Astrocyte (in vitro differentiated cells and primary cell): Measurements from ENCODE around the gene ATOSB. TPM values are rescaled to one million over a fixed set of nuclear protein-coding genes. Genes with fewer than 3 reads are reported as not detected.
A peak's percentile ranks its signal among the peaks of the same experiment; 100 is the strongest.

Experiments used
- DNase-seq: peaks from one replicate; pipeline ENCODE4 v3.0.0-alpha.2; 2010; ENCODE audit warnings: low read depth
- FAIRE-seq: peaks from 2 replicates; lab custom pipeline; 2011; peaks lifted over from hg19 to GRCh38; lab: Jason Lieb, UNC
- H2AFZ ChIP-seq: 2 replicates; pipeline ENCODE4 v1.6.0; 2012; ENCODE audit warnings: low read depth, low read length, inconsistent platforms
- H3K27ac ChIP-seq: 2 replicates; pipeline ENCODE4 v1.5.1; 2011; ENCODE audit warnings: low read depth, low read length, inconsistent platforms
- H3K27me3 ChIP-seq: 2 replicates; pipeline ENCODE4 v1.6.0; 2011; ENCODE audit warnings: low read length, inconsistent platforms; ENCODE audit not compliant: insufficient read depth
- H3K36me3 ChIP-seq: 2 replicates; pipeline ENCODE4 v1.5.1; 2011; ENCODE audit warnings: low read length, inconsistent platforms; ENCODE audit not compliant: insufficient read depth
- H3K4me1 ChIP-seq: 2 replicates; pipeline ENCODE4 v1.5.1; 2011; ENCODE audit warnings: low read length, inconsistent platforms; ENCODE audit not compliant: insufficient read depth
- H3K4me2 ChIP-seq: 2 replicates; pipeline ENCODE4 v1.6.0; 2012; ENCODE audit warnings: low read length, inconsistent platforms
- H3K4me3 ChIP-seq: 2 replicates; pipeline ENCODE4 v1.5.1; 2011; ENCODE audit warnings: low read depth, mild to moderate bottlenecking, low read length, inconsistent platforms; ENCODE audit not compliant: insufficient read depth
- H3K79me2 ChIP-seq: 2 replicates; pipeline ENCODE4 v1.6.0; 2012; ENCODE audit warnings: mild to moderate bottlenecking, low read length, inconsistent platforms; ENCODE audit not compliant: insufficient read depth
- H3K9ac ChIP-seq: 2 replicates; pipeline ENCODE4 v1.6.0; 2012; ENCODE audit warnings: mild to moderate bottlenecking, low read length, inconsistent platforms
- H3K9me3 ChIP-seq: 2 replicates; pipeline ENCODE4 v1.5.1; 2012; ENCODE audit warnings: low read depth, mild to moderate bottlenecking, low read length, inconsistent platforms; ENCODE audit not compliant: insufficient read depth
- H4K20me1 ChIP-seq: 2 replicates; pipeline ENCODE4 v1.6.0; 2012; ENCODE audit warnings: low read length, inconsistent platforms; ENCODE audit not compliant: insufficient read depth
- H3K27ac Mint-ChIP-seq: one replicate; pipeline ENCODE4 v1.8.0; 2021; ENCODE audit warnings: mild to moderate bottlenecking, mixed read lengths; ENCODE audit not compliant: unreplicated experiment
- H3K27me3 Mint-ChIP-seq: one replicate; pipeline ENCODE4 v1.8.0; 2021; ENCODE audit warnings: low read depth, mixed read lengths; ENCODE audit not compliant: unreplicated experiment
- H3K36me3 Mint-ChIP-seq: one replicate; pipeline ENCODE4 v1.8.0; 2021; ENCODE audit warnings: low read depth, mixed read lengths; ENCODE audit not compliant: unreplicated experiment
- H3K4me1 Mint-ChIP-seq: one replicate; pipeline ENCODE4 v1.8.0; 2021; ENCODE audit warnings: low read depth, mixed read lengths; ENCODE audit not compliant: unreplicated experiment
- H3K4me3 Mint-ChIP-seq: one replicate; pipeline ENCODE4 v1.8.0; 2021; ENCODE audit warnings: mild to moderate bottlenecking, moderate library complexity, mixed read lengths; ENCODE audit not compliant: unreplicated experiment
- H3K9me3 Mint-ChIP-seq: one replicate; pipeline ENCODE4 v1.8.0; 2021; ENCODE audit warnings: mild to moderate bottlenecking, mixed read lengths; ENCODE audit not compliant: unreplicated experiment
- CTCF ChIP-seq: IDR thresholded peaks from 2 replicates; pipeline ENCODE4 v1.5.1; 2011; ENCODE audit warnings: low read depth, mild to moderate bottlenecking, inconsistent platforms, low read length, moderate library complexity; ENCODE audit not compliant: insufficient read depth
- EZH2 ChIP-seq: IDR thresholded peaks from 2 replicates; pipeline ENCODE4 v1.6.1; 2012; ENCODE audit warnings: mild to moderate bottlenecking, low read length, inconsistent platforms; ENCODE audit not compliant: insufficient read depth
- total RNA-seq: library from RNA; stranded (reverse); gene quantifications from 2 replicates; pipeline ENCODE4 v1.2.1, GENCODE V29; 2021

Gene ATOSB
- total RNA-seq, 1 donor from 2014 or later: 68.9 TPM

GRCh38 chr9:35135988-35136387, 20.3 kb upstream of the ATOSB start:
- H3K27me3 Mint-ChIP-seq: no peaks in the 10 kb centered on the region
- no peaks in the 10 kb centered on the region for H3K36me3 ChIP-seq
- no peak for TF ChIP-seq CTCF
- no peak for TF ChIP-seq EZH2
- no peak overlapping the region for H3K4me3 ChIP-seq
- no peaks in the 10 kb centered on the region for H3K4me1 Mint-ChIP-seq
- FAIRE-seq: no peak
- peaks cover 4% of the 10 kb centered on the region for H3K9me3 ChIP-seq
- peaks cover 1% of the 10 kb centered on the region for H3K36me3 Mint-ChIP-seq
- no peaks in the 10 kb centered on the region for H4K20me1 ChIP-seq
- DNase-seq: no peak
- no peak overlapping the region for H3K27ac ChIP-seq
- H3K4me2 ChIP-seq: no peak overlapping the region
- no peaks in the 10 kb centered on the region for H3K4me1 ChIP-seq
- H3K79me2 ChIP-seq: no peaks in the 10 kb centered on the region
- no peak overlapping the region for H3K4me3 Mint-ChIP-seq
- H3K27ac Mint-ChIP-seq: no peak overlapping the region
- H2AFZ ChIP-seq: no peak overlapping the region
- no peak overlapping the region for H3K9ac ChIP-seq
- no peaks in the 10 kb centered on the region for H3K27me3 ChIP-seq
- H3K9me3 Mint-ChIP-seq: peaks cover 11% of the 10 kb centered on the region

GRCh38 chr9:35134920-35135319, 19.3 kb upstream of the ATOSB start:
- no peaks in the 10 kb centered on the region for H3K79me2 ChIP-seq
- H3K27ac ChIP-seq: no peak overlapping the region
- H3K27me3 ChIP-seq: no peaks in the 10 kb centered on the region
- H3K4me2 ChIP-seq: no peak overlapping the region
- H3K27me3 Mint-ChIP-seq: no peaks in the 10 kb centered on the region
- no peaks in the 10 kb centered on the region for H4K20me1 ChIP-seq
- peaks cover 6% of the 10 kb centered on the region for H3K9me3 Mint-ChIP-seq
- DNase-seq (no peak), FAIRE-seq (no peak)
- no peaks in the 10 kb centered on the region for H3K4me1 Mint-ChIP-seq
- peaks cover 6% of the 10 kb centered on the region for H3K9me3 ChIP-seq
- TF ChIP-seq CTCF (no peak), EZH2 (no peak)
- no peak overlapping the region for H3K4me3 ChIP-seq
- H3K36me3 ChIP-seq: no peaks in the 10 kb centered on the region
- H3K4me3 Mint-ChIP-seq: no peak overlapping the region
- H3K4me1 ChIP-seq: no peaks in the 10 kb centered on the region
- no peak overlapping the region for H2AFZ ChIP-seq
- H3K27ac Mint-ChIP-seq: no peak overlapping the region
- no peak overlapping the region for H3K9ac ChIP-seq
- no peaks in the 10 kb centered on the region for H3K36me3 Mint-ChIP-seq

- H3K4me3 Mint-ChIP-seq: peak overlapping the region; percentile 95
- FAIRE-seq (no peak), DNase-seq (peak; percentile 77)
- H3K27ac Mint-ChIP-seq: peak overlapping the region; percentile 67
- Histone ChIP-seq H3K9ac (peak overlapping the region; percentile 86), H3K27ac (no peak overlapping the region), H4K20me1 (peaks cover 4% of the 10 kb centered on the region), H3K79me2 (peaks cover 26% of the 10 kb centered on the region), H3K27me3 (no peaks in the 10 kb centered on the region), H3K4me1 (peaks cover 34% of the 10 kb centered on the region), H3K4me2 (peak overlapping the region; percentile 97), H3K4me3 (peak overlapping the region; percentile 94), H3K36me3 (no peaks in the 10 kb centered on the region), H3K9me3 (no peaks in the 10 kb centered on the region), H2AFZ (peak overlapping the region; percentile 84)
- TF ChIP-seq EZH2 (no peak), CTCF (peak; percentile 86)
- H3K36me3 Mint-ChIP-seq: no peaks in the 10 kb centered on the region
- H3K4me1 Mint-ChIP-seq: peaks cover 17% of the 10 kb centered on the region
- H3K9me3 Mint-ChIP-seq: no peaks in the 10 kb centered on the region
- peaks cover 2% of the 10 kb centered on the region for H3K27me3 Mint-ChIP-seq
Observed at GRCh38 chr9:35116898-35117551, 1.4 kb upstream of the ATOSB start.
